NCI-H1092 (cell line): ENCODE results near the gene GPLD1.

Experiments
- DNase-seq: peaks from one replicate; lab custom pipeline; 2025; lab: John Stamatoyannopoulos, UW

GPLD1 gene

GRCh38 chr6:24381476-24382219 is 107.7 kb downstream of the GPLD1 start:
- no peak for DNase-seq

- no peak for DNase-seq
These were observed 110.8 kb downstream of the GPLD1 start for GRCh38 chr6:24378473-24379097.
